ENCODE results near the gene TNPO1.

DNA sequence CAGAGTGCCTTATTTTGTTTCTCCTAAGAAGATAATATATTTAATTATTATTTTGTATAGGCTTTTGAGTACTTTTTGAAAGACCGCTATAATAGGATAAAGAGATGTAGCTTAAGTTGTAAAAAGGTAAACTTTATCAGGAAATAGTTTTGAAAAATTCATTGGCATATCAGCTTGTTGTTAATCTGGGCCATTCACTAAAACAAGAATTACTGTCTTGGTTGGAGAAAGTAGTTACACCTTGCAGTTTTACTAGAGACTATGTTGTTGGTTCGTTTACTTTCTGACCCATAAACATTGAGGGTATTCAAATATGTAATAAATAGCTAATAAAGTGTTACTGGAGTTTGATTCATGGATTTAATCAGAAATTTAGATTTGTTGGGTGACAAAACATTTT, 33.7 kb downstream of the TNPO1 start:
- TF ChIP-seq CBFB (CRISPR knock-in tag; IDR thresholded peaks at IDR 0.05) (no peak), GLI4 (CRISPR knock-in tag; IDR thresholded peaks at IDR 0.05; ENCODE audit: borderline replicate concordance) (no peak), CTCF (CRISPR knock-in tag; IDR thresholded peaks at IDR 0.05) (no peak), TAF1 (CRISPR knock-in tag; IDR thresholded peaks at IDR 0.05) (no peak), MYC (CRISPR knock-in tag; IDR thresholded peaks at IDR 0.05; ENCODE audit: borderline replicate concordance) (no peak), JDP2 (CRISPR knock-in tag; IDR thresholded peaks at IDR 0.05; ENCODE audit: borderline replicate concordance) (no peak), ZNF260 (CRISPR knock-in tag; IDR thresholded peaks at IDR 0.05; ENCODE audit: borderline replicate concordance, low read depth) (no peak), DPF2 (CRISPR knock-in tag; IDR thresholded peaks at IDR 0.05; ENCODE audit: borderline replicate concordance, low read depth) (no peak), ZNF274 (CRISPR knock-in tag; IDR thresholded peaks at IDR 0.05) (no peak)
- TF ChIP-seq, protein P1, sequence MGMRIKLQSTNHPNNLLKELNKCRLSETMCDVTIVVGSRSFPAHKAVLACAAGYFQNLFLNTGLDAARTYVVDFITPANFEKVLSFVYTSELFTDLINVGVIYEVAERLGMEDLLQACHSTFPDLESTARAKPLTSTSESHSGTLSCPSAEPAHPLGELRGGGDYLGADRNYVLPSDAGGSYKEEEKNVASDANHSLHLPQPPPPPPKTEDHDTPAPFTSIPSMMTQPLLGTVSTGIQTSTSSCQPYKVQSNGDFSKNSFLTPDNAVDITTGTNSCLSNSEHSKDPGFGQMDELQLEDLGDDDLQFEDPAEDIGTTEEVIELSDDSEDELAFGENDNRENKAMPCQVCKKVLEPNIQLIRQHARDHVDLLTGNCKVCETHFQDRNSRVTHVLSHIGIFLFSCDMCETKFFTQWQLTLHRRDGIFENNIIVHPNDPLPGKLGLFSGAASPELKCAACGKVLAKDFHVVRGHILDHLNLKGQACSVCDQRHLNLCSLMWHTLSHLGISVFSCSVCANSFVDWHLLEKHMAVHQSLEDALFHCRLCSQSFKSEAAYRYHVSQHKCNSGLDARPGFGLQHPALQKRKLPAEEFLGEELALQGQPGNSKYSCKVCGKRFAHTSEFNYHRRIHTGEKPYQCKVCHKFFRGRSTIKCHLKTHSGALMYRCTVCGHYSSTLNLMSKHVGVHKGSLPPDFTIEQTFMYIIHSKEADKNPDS (CRISPR knock-in tag; IDR thresholded peaks at IDR 0.05) = no peak
- TF ChIP-seq, protein P2, sequence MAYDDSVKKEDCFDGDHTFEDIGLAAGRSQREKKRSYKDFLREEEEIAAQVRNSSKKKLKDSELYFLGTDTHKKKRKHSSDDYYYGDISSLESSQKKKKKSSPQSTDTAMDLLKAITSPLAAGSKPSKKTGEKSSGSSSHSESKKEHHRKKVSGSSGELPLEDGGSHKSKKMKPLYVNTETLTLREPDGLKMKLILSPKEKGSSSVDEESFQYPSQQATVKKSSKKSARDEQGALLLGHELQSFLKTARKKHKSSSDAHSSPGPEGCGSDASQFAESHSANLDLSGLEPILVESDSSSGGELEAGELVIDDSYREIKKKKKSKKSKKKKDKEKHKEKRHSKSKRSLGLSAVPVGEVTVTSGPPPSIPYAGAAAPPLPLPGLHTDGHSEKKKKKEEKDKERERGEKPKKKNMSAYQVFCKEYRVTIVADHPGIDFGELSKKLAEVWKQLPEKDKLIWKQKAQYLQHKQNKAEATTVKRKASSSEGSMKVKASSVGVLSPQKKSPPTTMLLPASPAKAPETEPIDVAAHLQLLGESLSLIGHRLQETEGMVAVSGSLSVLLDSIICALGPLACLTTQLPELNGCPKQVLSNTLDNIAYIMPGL (CRISPR knock-in tag; IDR thresholded peaks at IDR 0.05; ENCODE audit: borderline replicate concordance in 1 of 2, low read depth in 1 of 2) = no peak
- TF ChIP-seq, protein P3, sequence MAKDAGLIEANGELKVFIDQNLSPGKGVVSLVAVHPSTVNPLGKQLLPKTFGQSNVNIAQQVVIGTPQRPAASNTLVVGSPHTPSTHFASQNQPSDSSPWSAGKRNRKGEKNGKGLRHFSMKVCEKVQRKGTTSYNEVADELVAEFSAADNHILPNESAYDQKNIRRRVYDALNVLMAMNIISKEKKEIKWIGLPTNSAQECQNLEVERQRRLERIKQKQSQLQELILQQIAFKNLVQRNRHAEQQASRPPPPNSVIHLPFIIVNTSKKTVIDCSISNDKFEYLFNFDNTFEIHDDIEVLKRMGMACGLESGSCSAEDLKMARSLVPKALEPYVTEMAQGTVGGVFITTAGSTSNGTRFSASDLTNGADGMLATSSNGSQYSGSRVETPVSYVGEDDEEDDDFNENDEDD (CRISPR knock-in tag; IDR thresholded peaks at IDR 0.05; ENCODE audit: borderline replicate concordance) = no peak
- TF ChIP-seq, protein P4, sequence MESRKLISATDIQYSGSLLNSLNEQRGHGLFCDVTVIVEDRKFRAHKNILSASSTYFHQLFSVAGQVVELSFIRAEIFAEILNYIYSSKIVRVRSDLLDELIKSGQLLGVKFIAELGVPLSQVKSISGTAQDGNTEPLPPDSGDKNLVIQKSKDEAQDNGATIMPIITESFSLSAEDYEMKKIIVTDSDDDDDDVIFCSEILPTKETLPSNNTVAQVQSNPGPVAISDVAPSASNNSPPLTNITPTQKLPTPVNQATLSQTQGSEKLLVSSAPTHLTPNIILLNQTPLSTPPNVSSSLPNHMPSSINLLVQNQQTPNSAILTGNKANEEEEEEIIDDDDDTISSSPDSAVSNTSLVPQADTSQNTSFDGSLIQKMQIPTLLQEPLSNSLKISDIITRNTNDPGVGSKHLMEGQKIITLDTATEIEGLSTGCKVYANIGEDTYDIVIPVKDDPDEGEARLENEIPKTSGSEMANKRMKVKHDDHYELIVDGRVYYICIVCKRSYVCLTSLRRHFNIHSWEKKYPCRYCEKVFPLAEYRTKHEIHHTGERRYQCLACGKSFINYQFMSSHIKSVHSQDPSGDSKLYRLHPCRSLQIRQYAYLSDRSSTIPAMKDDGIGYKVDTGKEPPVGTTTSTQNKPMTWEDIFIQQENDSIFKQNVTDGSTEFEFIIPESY (CRISPR knock-in tag; IDR thresholded peaks at IDR 0.05) = no peak
